ENCODE results near the gene RIOX2.

Gene RIOX2

GRCh38 chr3:97940034-97940433, 32.2 kb downstream of the RIOX2 start:
- no peak overlapping the region for H3K27ac ChIP-seq
- TF ChIP-seq CTCF (conservative IDR thresholded peaks at IDR 0.05): peak; percentile 11; the same call in 1 of the 2 replicates

GRCh38 chr3:97939401-97939800, 32.8 kb downstream of the RIOX2 start:
- no peak overlapping the region for H3K27ac ChIP-seq
- no peak for TF ChIP-seq CTCF (conservative IDR thresholded peaks at IDR 0.05)

GRCh38 chr3:97938444-97938843, 33.8 kb downstream of the RIOX2 start:
- TF ChIP-seq CTCF (conservative IDR thresholded peaks at IDR 0.05): no peak
- no peak overlapping the region for H3K27ac ChIP-seq

- no peak for TF ChIP-seq CTCF (conservative IDR thresholded peaks at IDR 0.05)
- H3K27ac ChIP-seq: no peak overlapping the region
Measured at GRCh38 chr3:97937205-97937604, 35.0 kb downstream of the RIOX2 start.

- TF ChIP-seq CTCF (conservative IDR thresholded peaks at IDR 0.05): no peak
- no peak overlapping the region for H3K27ac ChIP-seq
Measured at GRCh38 chr3:97935842-97936241, 36.4 kb downstream of the RIOX2 start.

GRCh38 chr3:97934980-97935695, 37.1 kb downstream of the RIOX2 start:
- TF ChIP-seq CTCF (conservative IDR thresholded peaks at IDR 0.05): no peak
- H3K27ac ChIP-seq: no peak overlapping the region

- H3K27ac ChIP-seq: no peak overlapping the region
Measured at GRCh38 chr3:97932387-97932801, 39.8 kb downstream of the RIOX2 start.

More at GRCh38 chr3:97932387-97932801, 39.8 kb downstream of the RIOX2 start:
- TF ChIP-seq CTCF (conservative IDR thresholded peaks at IDR 0.05): no peak

Data from VCaP (cell line).